Body of pancreas (tissue), 4 donors: ENCODE results near the gene ELP1. TPM values are rescaled to one million over a fixed set of nuclear protein-coding genes. Genes with fewer than 3 reads are reported as not detected.

Source experiments
- ATAC-seq: fragments of 150-250 bp; one replicate; pipeline ENCODE4 v1.9.1; 2016
- DNase-seq, 4 donors: peaks; one replicate each; pipeline ENCODE4 v3.0.0-alpha.2; 2019
- H3K27ac ChIP-seq, 4 donors: fragments of 200-600 bp; sonication (generic); 1 replicate in 3 of 4; 2 replicates in 1 of 4; pipeline versions ENCODE4 v1.5.1 to v1.6.1; 2016 to 2019; ENCODE audit warnings: mild to moderate bottlenecking in 1 of 4, mixed read lengths in 1 of 4, moderate library complexity in 1 of 4
- H3K27me3 ChIP-seq, 2 donors: fragments of 200-600 bp; sonication (generic); one replicate each; pipeline ENCODE4 v1.6.0; 2016; ENCODE audit warnings: mild to moderate bottlenecking in 1 of 2
- H3K36me3 ChIP-seq, 2 donors: fragments of 200-600 bp; sonication (generic); replicated peaks in 1 of 2; 2 replicates each; pipeline ENCODE4 v1.5.1; 2016; ENCODE audit warnings: low read depth in 2 of 2; ENCODE audit not compliant: insufficient read depth in 1 of 2
- H3K4me1 ChIP-seq: fragments of 200-600 bp; sonication (generic); one replicate; pipeline ENCODE4 v1.6.0; 2016
- H3K4me3 ChIP-seq, 2 donors: fragments of 200-600 bp; sonication (generic); 1 replicate in 1 of 2; 2 replicates in 1 of 2; pipeline ENCODE4 v1.5.1; 2016 to 2019
- H3K9me3 ChIP-seq, 3 donors: fragments of 200-600 bp; sonication (generic); 1 replicate in 2 of 3; 2 replicates in 1 of 3; pipeline ENCODE4 v1.5.1; 2016
- POLR2A ChIP-seq, 3 donors: fragments of 450-650 bp; IDR thresholded peaks; one replicate each; pipeline ENCODE4 v1.6.1; 2016; ENCODE audit warnings: antibody characterized with exemption in 3 of 3, mild to moderate bottlenecking in 2 of 3
- WGBS, 2 donors: methylation state at CpG; one replicate each; pipeline ENCODE4 v1.1.5; 2017; 5-methylcytosine and 5-hydroxymethylcytosine counted together
- intact Hi-C: fragments of 100-400 bp; cut with DNase I; formaldehyde crosslinking; loops from one replicate; pipeline ENCODE4 v1.15.1; 2023
- total RNA-seq, 2 donors: library from RNA; depleted of rRNA; stranded (reverse); fragments of >200 nt; gene quantifications; one replicate each; pipeline ENCODE4 v1.1.0, GENCODE V29; 2016
- TF ChIP-seq, protein P1 (sequence below), 7 experiments: fragments of 450-650 bp in 4 of 7; fragments of 200-600 bp in 3 of 7; sonication (generic) in 3 of 7; IDR thresholded peaks; one replicate each; pipeline ENCODE4 v1.5.1; 2016 to 2019; ENCODE audit warnings: antibody characterized with exemption in 7 of 7

ELP1 gene
- total RNA-seq, 2 donors from 2014 or later: 14.5 to 18.2 TPM

- Histone ChIP-seq H3K27me3 (no peaks in the 10 kb centered on the region), H3K36me3 (no peaks in the 10 kb centered on the region), H3K4me1 (no peaks in the 10 kb centered on the region), H3K9me3 (no peaks in the 10 kb centered on the region), H3K4me3 (no peak overlapping the region), H3K27ac (no peak overlapping the region)
- ATAC-seq (no peak), DNase-seq (no peak)
- WGBS, 2 donors: 80 to 82% methylated on average over 6 of the region's 6 CpGs
- intact Hi-C loops: no loop called here
- no peak for TF ChIP-seq POLR2A (IDR thresholded peaks at IDR 0.05)
- TF ChIP-seq, protein P1, sequence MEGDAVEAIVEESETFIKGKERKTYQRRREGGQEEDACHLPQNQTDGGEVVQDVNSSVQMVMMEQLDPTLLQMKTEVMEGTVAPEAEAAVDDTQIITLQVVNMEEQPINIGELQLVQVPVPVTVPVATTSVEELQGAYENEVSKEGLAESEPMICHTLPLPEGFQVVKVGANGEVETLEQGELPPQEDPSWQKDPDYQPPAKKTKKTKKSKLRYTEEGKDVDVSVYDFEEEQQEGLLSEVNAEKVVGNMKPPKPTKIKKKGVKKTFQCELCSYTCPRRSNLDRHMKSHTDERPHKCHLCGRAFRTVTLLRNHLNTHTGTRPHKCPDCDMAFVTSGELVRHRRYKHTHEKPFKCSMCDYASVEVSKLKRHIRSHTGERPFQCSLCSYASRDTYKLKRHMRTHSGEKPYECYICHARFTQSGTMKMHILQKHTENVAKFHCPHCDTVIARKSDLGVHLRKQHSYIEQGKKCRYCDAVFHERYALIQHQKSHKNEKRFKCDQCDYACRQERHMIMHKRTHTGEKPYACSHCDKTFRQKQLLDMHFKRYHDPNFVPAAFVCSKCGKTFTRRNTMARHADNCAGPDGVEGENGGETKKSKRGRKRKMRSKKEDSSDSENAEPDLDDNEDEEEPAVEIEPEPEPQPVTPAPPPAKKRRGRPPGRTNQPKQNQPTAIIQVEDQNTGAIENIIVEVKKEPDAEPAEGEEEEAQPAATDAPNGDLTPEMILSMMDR (IDR thresholded peaks at IDR 0.05): no peak
These were observed 95.9 kb downstream of the ELP1 start for GRCh38 chr9:108838017-108838416.

DNA sequence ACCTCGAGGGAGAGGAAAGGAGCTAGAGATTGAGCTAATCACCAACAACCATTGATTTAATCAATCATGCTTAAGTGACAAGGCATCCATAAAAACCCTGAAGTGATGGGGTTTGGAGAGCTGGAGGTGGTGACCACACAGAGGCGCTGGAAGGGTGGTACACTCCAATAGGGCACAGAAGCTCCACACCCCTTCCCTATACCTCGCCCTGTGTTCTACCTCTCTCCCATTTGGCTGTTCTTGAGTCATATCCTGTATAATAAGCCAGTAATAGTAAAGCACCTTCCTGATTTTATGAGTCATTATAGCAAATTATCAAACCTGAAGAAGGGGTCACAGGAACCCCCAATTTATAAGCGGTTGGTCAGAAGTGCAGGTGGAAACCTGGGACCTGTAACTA lies 96.4 kb downstream of the ELP1 start:
- Histone ChIP-seq H3K4me1 (no peaks in the 10 kb centered on the region), H3K27me3 (no peaks in the 10 kb centered on the region), H3K4me3 (no peak overlapping the region), H3K36me3 (no peaks in the 10 kb centered on the region), H3K9me3 (no peaks in the 10 kb centered on the region), H3K27ac (no peak overlapping the region)
- TF ChIP-seq, protein P1 (IDR thresholded peaks at IDR 0.05): no peak
- no peak for TF ChIP-seq POLR2A (IDR thresholded peaks at IDR 0.05)
- ATAC-seq (no peak), DNase-seq (no peak)
- intact Hi-C loops: no loop called here
- 50 to 61% methylated on average over 4 of the region's 4 CpGs for WGBS, 2 donors

DNA sequence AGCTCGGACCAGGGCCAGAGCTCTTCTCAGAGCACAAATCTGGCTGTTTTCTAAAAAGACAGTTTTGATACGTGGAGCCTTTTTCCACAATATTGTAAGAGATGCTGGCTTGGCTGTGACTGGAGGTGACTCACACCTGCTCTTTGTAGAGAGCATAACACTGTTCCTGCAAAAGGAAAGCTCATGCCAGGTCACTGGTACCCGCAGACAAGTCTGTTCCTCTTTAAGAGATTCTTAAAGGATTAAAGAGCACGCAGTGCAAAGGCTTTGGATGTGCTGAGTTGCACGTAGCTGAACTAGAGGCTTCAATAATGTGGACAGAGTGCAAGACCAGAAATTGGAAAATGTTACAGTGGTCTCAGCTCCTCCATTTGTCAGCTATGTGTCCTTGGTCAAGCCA lies 97.1 kb downstream of the ELP1 start:
- H3K27me3 ChIP-seq: no peaks in the 10 kb centered on the region
- no peak overlapping the region for H3K4me3 ChIP-seq
- ATAC-seq (no peak), DNase-seq (no peak)
- no peaks in the 10 kb centered on the region for H3K9me3 ChIP-seq
- intact Hi-C loops: no loop called here
- no peaks in the 10 kb centered on the region for H3K36me3 ChIP-seq
- no peak overlapping the region for H3K27ac ChIP-seq
- whole genome bisulfite sequencing, 2 donors: 65 to 66% methylated on average over 5 of the region's 5 CpGs
- TF ChIP-seq, protein P1 (IDR thresholded peaks at IDR 0.05): no peak
- no peak for TF ChIP-seq POLR2A (IDR thresholded peaks at IDR 0.05)
- H3K4me1 ChIP-seq: no peaks in the 10 kb centered on the region

DNA sequence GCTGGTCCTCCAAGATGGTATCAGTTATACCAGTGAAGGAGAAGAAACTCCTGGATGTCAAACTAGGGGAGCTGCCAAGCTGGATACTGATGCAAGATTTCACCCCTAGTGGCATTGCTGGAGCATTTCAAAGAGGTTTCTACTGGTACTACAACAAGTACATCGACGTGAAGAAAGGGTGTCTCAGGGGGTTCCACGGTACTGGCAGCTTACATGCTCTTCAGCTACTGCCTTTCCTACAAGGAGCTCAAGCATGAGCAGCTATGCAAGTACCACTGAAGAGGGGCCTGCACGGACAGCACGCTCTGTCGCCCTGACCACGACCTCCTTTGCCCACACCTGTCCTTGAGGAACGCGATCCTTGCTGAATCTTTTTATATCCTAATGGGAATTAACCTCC lies 97.6 kb downstream of the ELP1 start:
- H3K36me3 ChIP-seq: no peaks in the 10 kb centered on the region
- ATAC-seq (no peak), DNase-seq (no peak)
- TF ChIP-seq POLR2A (IDR thresholded peaks at IDR 0.05): no peak
- TF ChIP-seq, protein P1 (IDR thresholded peaks at IDR 0.05): no peak
- no peak overlapping the region for H3K4me3 ChIP-seq
- intact Hi-C loops: no loop called here
- no peaks in the 10 kb centered on the region for H3K9me3 ChIP-seq
- 79 to 84% methylated on average over 6 to 9 of the region's 9 CpGs for WGBS, 2 donors
- no peaks in the 10 kb centered on the region for H3K4me1 ChIP-seq
- H3K27me3 ChIP-seq: no peaks in the 10 kb centered on the region
- H3K27ac ChIP-seq: no peak overlapping the region

GRCh38 chr9:108835831-108836230 lies 98.1 kb downstream of the ELP1 start:
- Histone ChIP-seq H3K27me3 (no peaks in the 10 kb centered on the region), H3K9me3 (no peaks in the 10 kb centered on the region), H3K4me3 (no peak overlapping the region), H3K4me1 (no peaks in the 10 kb centered on the region), H3K27ac (no peak overlapping the region), H3K36me3 (no peaks in the 10 kb centered on the region)
- no peak for DNase-seq
- TF ChIP-seq POLR2A (IDR thresholded peaks at IDR 0.05): no peak
- ATAC-seq: no peak
- intact Hi-C loops: no loop called here
- 69 to 73% methylated on average over 7 of the region's 7 CpGs for WGBS, 2 donors
